Endothelial cell of umbilical vein (primary cell): ENCODE results near the gene ZFYVE28. TPM values are rescaled to one million over a fixed set of nuclear protein-coding genes. Genes with fewer than 3 reads are reported as not detected.

ENCODE experiments used
- BruUV-seq: library from RNA; stranded (reverse); fragments of 400-500 nt; replicated peaks from 2 replicates; lab custom pipeline; 2021; lab: Mats Ljungman, UMichigan
- CTCF ChIA-PET: fragments of 300-600, 350-600 bp; sonication (Branson Sonifier 250); formaldehyde crosslinking; loops from one replicate; lab custom pipeline; 2021; ENCODE audit warnings: antibody characterized with exemption, inconsistent platforms; lab: Charles Lee
- POLR2A ChIA-PET: fragments of 300-600, 350-600 bp; sonication (Branson Sonifier 250); formaldehyde crosslinking; loops from one replicate; lab custom pipeline; 2021; ENCODE audit warnings: antibody characterized with exemption, inconsistent platforms; lab: Charles Lee
- DNase-seq: peaks from one replicate; pipeline ENCODE4 v3.0.0-alpha.2; 2011; ENCODE audit warnings: low read depth, low spot score
- FAIRE-seq: peaks from 2 replicates; lab custom pipeline; 2011; peaks lifted over from hg19 to GRCh38; lab: Jason Lieb, UNC
- H2AFZ ChIP-seq: 2 replicates; pipeline ENCODE4 v1.6.0; 2012; ENCODE audit warnings: low read depth, low read length, control low read depth, inconsistent platforms
- H3K27ac ChIP-seq: 2 replicates; pipeline ENCODE4 v1.5.1; 2011; ENCODE audit warnings: low read depth, mild to moderate bottlenecking, control low read depth, low read length, moderate library complexity; ENCODE audit not compliant: insufficient read depth
- H3K27me3 ChIP-seq, 2 experiments: 2 replicates each; pipeline versions ENCODE4 v1.6.0 to v1.6.1; 2011; ENCODE audit warnings: low read length in 2 of 2, mixed read lengths in 1 of 2; ENCODE audit not compliant: control insufficient read depth in 2 of 2, insufficient read depth in 2 of 2
- H3K36me3 ChIP-seq, 2 experiments: 2 replicates in 1 of 2; 3 replicates in 1 of 2; pipeline ENCODE4 v1.5.1; 2011; ENCODE audit warnings: low read length in 2 of 2, mild to moderate bottlenecking in 1 of 2, moderate library complexity in 1 of 2; ENCODE audit not compliant: control insufficient read depth in 2 of 2, insufficient read depth in 2 of 2; ENCODE audit errors: extremely low read depth in 1 of 2
- H3K4me1 ChIP-seq: 3 replicates; pipeline ENCODE4 v1.5.1; 2011; ENCODE audit warnings: mild to moderate bottlenecking, low read length; ENCODE audit not compliant: control insufficient read depth, insufficient read depth; ENCODE audit errors: extremely low read depth
- H3K4me2 ChIP-seq: 2 replicates; pipeline ENCODE4 v1.6.1; 2011; ENCODE audit warnings: low read length, control low read depth, mixed read lengths; ENCODE audit not compliant: insufficient read depth
- H3K4me3 ChIP-seq, 3 experiments: fragments of 200-600 bp in 1 of 3; sonication (generic), shearing (Covaris generic) in 1 of 3; replicated peaks in 1 of 3; 2 replicates each; pipeline ENCODE4 v1.5.1; 2011 to 2016; ENCODE audit warnings: control low read depth in 3 of 3, low read length in 3 of 3, mild to moderate bottlenecking in 2 of 3, inconsistent platforms in 1 of 3, low read depth in 1 of 3, moderate library complexity in 1 of 3; ENCODE audit not compliant: insufficient read depth in 1 of 3
- H3K79me2 ChIP-seq: 2 replicates; pipeline ENCODE4 v1.6.0; 2012; ENCODE audit warnings: low read length, inconsistent platforms; ENCODE audit not compliant: control insufficient read depth, insufficient read depth
- H3K9ac ChIP-seq: replicated peaks from 2 replicates; pipeline ENCODE3; 2011; ENCODE audit warnings: low read length, control low read depth; ENCODE audit not compliant: insufficient read depth; ENCODE audit errors: extremely low read depth
- H3K9me1 ChIP-seq: replicated peaks from 3 replicates; pipeline ENCODE4 v1.6.0; 2011; ENCODE audit warnings: mild to moderate bottlenecking, low read length; ENCODE audit not compliant: control insufficient read depth, insufficient read depth; ENCODE audit errors: extremely low read depth
- H3K9me3 ChIP-seq: replicated peaks from 2 replicates; pipeline ENCODE4 v1.5.1; 2012; ENCODE audit warnings: low read length, inconsistent platforms; ENCODE audit not compliant: control insufficient read depth, insufficient read depth
- H4K20me1 ChIP-seq: replicated peaks from 2 replicates; pipeline ENCODE3; 2011; ENCODE audit warnings: mild to moderate bottlenecking, low read length; ENCODE audit not compliant: control insufficient read depth, insufficient read depth; ENCODE audit errors: extremely low read depth
- EZH2 ChIP-seq: IDR thresholded peaks from 2 replicates; pipeline ENCODE4 v1.6.1; 2012; ENCODE audit warnings: borderline replicate concordance, low read depth, mild to moderate bottlenecking, moderate library complexity, low read length, inconsistent platforms; ENCODE audit not compliant: severe bottlenecking
- FOS ChIP-seq: IDR thresholded peaks from 2 replicates; pipeline ENCODE4 v1.6.1; 2011; ENCODE audit warnings: mild to moderate bottlenecking, low read length, moderate library complexity, borderline replicate concordance; ENCODE audit not compliant: insufficient read depth
- GATA2 ChIP-seq: IDR thresholded peaks from 2 replicates; pipeline ENCODE4 v1.7.0; 2011; ENCODE audit warnings: low read depth, mild to moderate bottlenecking, moderate library complexity, mixed read lengths, low read length; ENCODE audit not compliant: insufficient read length, insufficient read depth
- JUN ChIP-seq: IDR thresholded peaks from 2 replicates; pipeline ENCODE4 v1.6.1; 2011; ENCODE audit warnings: borderline replicate concordance, low read depth; ENCODE audit not compliant: insufficient read length, insufficient read depth
- MAX ChIP-seq: IDR thresholded peaks from 2 replicates; pipeline ENCODE4 v1.6.1; 2011; ENCODE audit not compliant: insufficient read depth, insufficient read length
- MYC ChIP-seq: IDR thresholded peaks from one replicate; pipeline ENCODE4 v1.6.1; 2011; ENCODE audit warnings: mild to moderate bottlenecking, low read depth, low read length
- POLR2A ChIP-seq: IDR thresholded peaks from 2 replicates; pipeline ENCODE4 v1.6.1; 2012; ENCODE audit warnings: low read depth, mild to moderate bottlenecking, control low read depth, low read length
- POLR2AphosphoS5 ChIP-seq: IDR thresholded peaks from 2 replicates; pipeline ENCODE4 v1.6.1; 2012; ENCODE audit warnings: low read depth, mild to moderate bottlenecking, control low read depth, low read length, moderate library complexity; ENCODE audit not compliant: insufficient read depth
- dilution Hi-C: fragments of 300-500 bp; cut with MboI; formaldehyde crosslinking; loops from one replicate; pipeline ENCODE4 v1.15.0; 2019; ENCODE audit warnings: low sequenced_read_pairs; ENCODE audit not compliant: extremely low pct_ligation_motif_present
- intact Hi-C: fragments of 100-400 bp; cut with micrococcal nuclease; formaldehyde crosslinking; loops from one replicate; pipeline ENCODE4 v1.10.0; 2022
- polyA plus RNA-seq, 4 experiments: library from polyadenylated mRNA; depleted of rRNA in 3 of 4; stranded (reverse) in 3 of 4; unstranded in 1 of 4; fragments of >200 nt; gene quantifications; 2 replicates each; pipeline versions ENCODE4 v1.2.1 to v1.2.3, GENCODE V29; 2011 to 2012; ENCODE audit warnings: missing spikeins in 1 of 4
- total RNA-seq: library from RNA; stranded (reverse); gene quantifications from 2 replicates; pipeline ENCODE4 v1.2.3, GENCODE V29; 2021
- TF ChIP-seq, protein P1 (sequence below), 2 donors: IDR thresholded peaks; 1 replicate in 1 of 2; 2 replicates in 1 of 2; pipeline ENCODE4 v1.5.1; 2011; ENCODE audit warnings: low read length in 2 of 2, mild to moderate bottlenecking in 2 of 2, moderate library complexity in 2 of 2, control low read depth in 1 of 2, inconsistent platforms in 1 of 2, low read depth in 1 of 2; ENCODE audit not compliant: insufficient read depth in 1 of 2; ENCODE audit errors: extremely low read depth in 1 of 2

Gene ZFYVE28
- total and polyA plus RNA-seq, 2 donors (not counting 3 experiments of a cell fraction or from before 2014, with no cell fraction given) = 5.8 to 7.1 TPM

DNA sequence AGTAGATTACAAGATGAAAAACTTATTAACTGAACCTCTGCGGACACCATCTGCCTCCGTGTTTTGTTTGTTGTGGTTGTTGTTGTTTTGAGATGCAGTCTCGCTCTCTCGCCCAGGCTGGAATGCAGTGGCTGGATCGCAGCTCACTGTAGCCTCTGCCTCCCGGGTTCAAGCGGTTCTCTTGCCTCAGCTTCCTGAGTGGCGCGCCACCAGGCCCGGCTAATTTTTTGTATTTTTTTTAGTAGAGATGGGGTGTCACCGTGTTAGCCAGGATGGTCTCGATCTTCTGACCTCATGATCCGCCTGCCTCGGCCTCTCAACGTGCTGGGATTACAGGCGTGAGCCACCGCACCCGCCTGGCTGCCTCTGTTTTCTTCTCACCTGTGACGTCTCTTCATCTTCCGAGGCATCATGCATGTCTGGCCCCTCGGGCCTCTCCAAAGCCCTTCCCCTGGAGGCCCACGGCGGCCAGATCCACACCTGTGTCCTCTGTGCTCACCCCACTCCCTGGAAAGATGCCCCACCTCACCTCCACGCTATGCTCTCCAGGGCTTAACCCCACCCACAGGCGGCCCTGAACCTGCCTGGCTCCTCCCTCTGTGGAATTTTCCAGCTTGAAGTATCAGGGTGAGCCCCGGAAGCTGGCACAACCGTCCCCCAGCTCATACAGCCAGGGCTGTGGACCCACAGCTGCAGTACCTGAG lies 79.5 kb downstream of the ZFYVE28 start:
- H3K9ac ChIP-seq = no peak overlapping the region
- H3K4me1 ChIP-seq = no peaks in the 10 kb centered on the region
- ChIA-PET CTCF (interaction anchor here (1.0 kb wide), 1 partner anchor 49 kb away, joined by 3 read pairs; no protein-coding TSS in a partner anchor), POLR2A (interaction anchor here (0.6 kb wide), 1 partner anchor 281 kb away, joined by 4 read pairs; no protein-coding TSS in a partner anchor)
- BruUV-seq = no TSS peak
- no peaks in the 10 kb centered on the region for H4K20me1 ChIP-seq
- TF ChIP-seq GATA2 (no peak), EZH2 (no peak), JUN (no peak), MYC (no peak), POLR2A (no peak), MAX (no peak), POLR2AphosphoS5 (no peak), FOS (no peak)
- TF ChIP-seq, protein P1, sequence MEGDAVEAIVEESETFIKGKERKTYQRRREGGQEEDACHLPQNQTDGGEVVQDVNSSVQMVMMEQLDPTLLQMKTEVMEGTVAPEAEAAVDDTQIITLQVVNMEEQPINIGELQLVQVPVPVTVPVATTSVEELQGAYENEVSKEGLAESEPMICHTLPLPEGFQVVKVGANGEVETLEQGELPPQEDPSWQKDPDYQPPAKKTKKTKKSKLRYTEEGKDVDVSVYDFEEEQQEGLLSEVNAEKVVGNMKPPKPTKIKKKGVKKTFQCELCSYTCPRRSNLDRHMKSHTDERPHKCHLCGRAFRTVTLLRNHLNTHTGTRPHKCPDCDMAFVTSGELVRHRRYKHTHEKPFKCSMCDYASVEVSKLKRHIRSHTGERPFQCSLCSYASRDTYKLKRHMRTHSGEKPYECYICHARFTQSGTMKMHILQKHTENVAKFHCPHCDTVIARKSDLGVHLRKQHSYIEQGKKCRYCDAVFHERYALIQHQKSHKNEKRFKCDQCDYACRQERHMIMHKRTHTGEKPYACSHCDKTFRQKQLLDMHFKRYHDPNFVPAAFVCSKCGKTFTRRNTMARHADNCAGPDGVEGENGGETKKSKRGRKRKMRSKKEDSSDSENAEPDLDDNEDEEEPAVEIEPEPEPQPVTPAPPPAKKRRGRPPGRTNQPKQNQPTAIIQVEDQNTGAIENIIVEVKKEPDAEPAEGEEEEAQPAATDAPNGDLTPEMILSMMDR (IDR thresholded peaks at IDR 0.05; ENCODE audit: extremely low read depth in 1 of 2, insufficient read depth in 1 of 2, low read depth in 1 of 2, low read length in 2 of 2) = no peak
- H3K27me3 ChIP-seq = no peaks in the 10 kb centered on the region
- no peaks in the 10 kb centered on the region for H3K9me3 ChIP-seq
- DNase-seq (no peak), FAIRE-seq (no peak)
- H2AFZ ChIP-seq = no peak overlapping the region
- no peaks in the 10 kb centered on the region for H3K79me2 ChIP-seq
- dilution Hi-C loops = no loop called here
- H3K27ac ChIP-seq = no peak overlapping the region
- H3K36me3 ChIP-seq = no peaks in the 10 kb centered on the region
- H3K9me1 ChIP-seq = no peaks in the 10 kb centered on the region
- intact Hi-C loops = no loop called here
- no peak overlapping the region for H3K4me2 ChIP-seq
- H3K4me3 ChIP-seq = no peak overlapping the region
